GM21360 (cell line): ENCODE data around the gene SMG6.

ENCODE experiments used
- ATAC-seq: cut with Tn5 transposase; IDR thresholded peaks from one replicate; pipeline ENCODE4 v1.9.1; 2021; ENCODE audit warnings: mild to moderate bottlenecking, moderate library complexity; ENCODE audit not compliant: unreplicated experiment

The SMG6 gene

DNA sequence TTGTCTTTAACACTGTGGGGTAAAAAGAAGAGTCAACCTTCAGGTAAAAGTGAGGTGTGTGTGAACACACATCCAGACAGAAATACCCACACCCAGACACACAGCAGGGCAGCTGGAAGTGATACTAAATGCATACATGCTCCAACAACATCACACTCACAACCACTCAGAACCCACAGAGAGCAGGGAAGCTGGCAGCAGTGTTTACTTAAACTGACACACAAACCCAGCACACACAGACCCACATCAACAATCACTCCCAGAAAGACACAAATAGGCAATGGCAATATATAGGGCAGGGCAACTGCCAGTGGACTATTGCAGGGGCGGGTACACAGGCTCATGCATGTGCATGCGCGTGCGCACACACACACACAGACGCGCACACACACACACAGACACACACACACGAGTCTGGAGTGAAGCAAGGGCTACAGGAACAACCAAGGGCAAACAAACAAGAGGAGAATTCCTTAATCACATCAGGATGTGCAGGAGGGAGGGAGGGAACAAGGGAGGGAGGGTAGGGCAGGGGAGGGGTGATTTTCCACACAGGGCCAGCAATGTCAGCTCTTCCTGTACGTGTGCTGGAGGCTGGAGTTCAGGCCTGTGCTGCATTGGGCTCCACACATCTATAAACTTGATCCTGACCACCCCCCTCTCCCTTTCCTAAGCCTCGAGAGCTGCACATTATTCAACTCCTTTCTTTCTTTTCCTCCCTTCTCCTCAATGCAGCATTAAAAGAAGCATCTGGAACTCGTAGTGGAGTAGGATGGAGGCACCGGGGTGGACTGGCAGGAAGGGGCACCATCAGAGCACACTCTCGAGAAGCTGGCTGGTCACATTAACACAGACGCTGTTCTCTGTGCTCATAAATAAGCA is 218.6 kb downstream of the SMG6 start:
- ATAC-seq: no peak

- no peak for ATAC-seq
These were observed 219.4 kb downstream of the SMG6 start for GRCh38 chr17:2084036-2084765.

GRCh38 chr17:2083613-2084035 is 220.0 kb downstream of the SMG6 start:
- no peak for ATAC-seq

DNA sequence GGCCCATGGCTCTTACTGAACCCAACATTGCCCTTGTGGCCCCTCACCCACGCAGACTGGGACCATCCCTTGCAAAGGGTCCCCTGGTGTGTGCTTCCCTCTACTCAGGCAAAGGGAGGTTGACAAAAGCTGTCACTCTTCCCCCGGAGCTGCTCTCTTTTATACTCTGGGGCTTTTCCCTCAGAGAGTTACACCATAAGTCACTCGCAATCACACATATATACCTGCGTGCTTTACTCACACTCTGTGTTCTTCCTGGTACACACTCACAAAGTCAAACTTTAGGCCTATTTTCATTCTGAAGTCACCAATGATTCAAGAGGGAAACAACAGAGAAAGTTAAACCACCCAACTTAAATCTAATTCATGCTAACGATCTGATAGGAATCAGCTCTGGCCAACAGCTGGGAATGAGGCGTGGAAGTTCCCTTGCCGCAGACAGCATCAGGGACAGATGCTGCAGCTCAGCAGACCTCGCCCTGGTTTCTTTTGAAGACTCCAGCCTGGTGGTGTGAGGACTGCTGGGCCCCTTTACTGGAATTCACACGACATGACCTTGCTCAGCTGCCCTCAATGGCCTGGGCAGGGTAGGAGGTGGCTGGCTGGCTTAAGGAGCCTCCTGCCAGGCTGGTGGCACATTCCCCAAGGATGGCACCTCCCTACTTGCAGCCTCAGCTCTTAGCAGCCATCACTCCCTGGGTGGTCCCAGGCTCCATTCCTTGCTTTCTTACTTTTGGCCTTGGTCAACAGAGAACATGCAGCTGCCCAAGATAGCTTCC is 221.4 kb downstream of the SMG6 start:
- ATAC-seq: no peak

DNA sequence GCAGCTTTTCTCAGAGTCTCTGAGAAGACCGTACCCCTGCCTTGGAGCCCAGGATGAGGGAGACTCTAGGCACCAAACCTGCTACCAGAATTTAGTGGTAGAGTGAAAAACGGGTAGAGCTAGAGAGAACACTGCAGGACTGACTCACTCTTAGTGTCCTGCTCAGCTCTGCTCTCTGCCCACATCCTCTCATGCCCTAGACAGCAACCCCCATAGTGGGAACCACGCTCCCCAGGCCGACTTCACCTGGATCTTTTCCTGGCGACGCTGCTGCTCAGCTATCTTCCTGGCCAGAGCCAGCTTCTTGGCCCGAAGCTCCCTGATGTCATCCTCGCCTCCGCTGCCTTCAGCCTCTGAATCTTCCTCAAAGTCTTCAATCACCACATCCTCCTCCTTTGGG is 222.0 kb downstream of the SMG6 start:
- ATAC-seq: no peak

DNA sequence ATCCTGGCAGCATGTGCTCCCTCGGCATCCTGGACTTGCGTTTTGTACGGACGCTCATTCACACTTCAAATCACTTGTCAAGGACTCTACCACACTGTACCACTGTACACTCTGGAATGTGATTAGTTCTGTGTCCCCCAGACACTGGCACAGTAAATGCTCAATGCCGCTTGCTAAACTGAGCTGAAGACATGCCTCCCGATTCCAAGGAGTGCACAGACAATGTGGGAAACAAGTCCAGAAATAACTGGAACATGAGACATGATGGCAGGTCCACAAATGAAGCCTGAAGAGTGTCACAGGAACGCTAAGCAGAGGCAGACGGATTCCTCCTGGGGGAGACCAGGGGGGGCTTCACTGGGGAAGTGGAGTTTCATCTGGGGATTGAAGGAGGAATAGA is 226.5 kb downstream of the SMG6 start:
- ATAC-seq: no peak

DNA sequence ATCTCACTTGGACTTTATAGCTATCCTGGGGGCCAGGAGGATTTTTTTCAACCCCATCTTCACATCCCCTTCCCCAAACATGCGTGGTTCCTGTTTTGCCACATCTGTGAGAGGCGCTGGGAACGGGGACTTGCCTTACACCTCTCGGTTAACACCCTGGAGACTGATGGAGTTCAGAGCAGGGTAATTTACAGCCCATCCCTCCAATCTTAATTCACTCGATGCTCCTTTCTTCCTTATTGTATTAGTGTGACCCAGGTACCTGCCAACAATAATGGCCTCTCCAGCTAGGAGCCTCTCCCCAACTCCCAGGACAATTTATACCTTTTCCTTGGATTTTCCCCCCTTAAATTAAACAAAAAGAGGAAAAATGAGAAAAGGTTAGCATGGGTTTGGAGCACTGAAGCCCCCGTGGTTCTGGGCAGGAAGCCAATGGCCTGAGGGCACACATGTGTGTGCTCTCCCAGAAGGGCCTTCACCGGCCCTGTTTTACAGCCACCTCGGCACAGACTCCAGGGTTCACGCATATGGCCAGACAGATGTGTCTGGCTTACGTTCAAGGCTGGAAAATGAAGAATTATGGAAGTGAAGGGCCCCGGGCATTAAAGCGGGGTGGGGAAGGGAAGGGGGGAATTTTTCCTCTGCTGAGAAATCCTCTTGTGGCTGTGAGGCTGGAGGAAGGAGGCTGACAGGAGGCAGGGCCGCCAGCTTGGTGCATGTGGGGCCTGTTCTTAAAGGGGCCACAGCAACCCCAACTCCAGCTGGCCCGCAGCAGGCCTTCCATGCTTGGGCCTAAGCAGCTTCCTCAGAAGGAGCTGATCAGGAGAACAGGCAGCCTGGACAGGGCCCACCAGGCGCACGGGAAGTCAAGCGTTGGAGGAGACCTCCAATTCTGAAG is 227.2 kb downstream of the SMG6 start:
- no peak for ATAC-seq

- ATAC-seq: no peak
These were observed 228.1 kb downstream of the SMG6 start for GRCh38 chr17:2075336-2076086.

DNA sequence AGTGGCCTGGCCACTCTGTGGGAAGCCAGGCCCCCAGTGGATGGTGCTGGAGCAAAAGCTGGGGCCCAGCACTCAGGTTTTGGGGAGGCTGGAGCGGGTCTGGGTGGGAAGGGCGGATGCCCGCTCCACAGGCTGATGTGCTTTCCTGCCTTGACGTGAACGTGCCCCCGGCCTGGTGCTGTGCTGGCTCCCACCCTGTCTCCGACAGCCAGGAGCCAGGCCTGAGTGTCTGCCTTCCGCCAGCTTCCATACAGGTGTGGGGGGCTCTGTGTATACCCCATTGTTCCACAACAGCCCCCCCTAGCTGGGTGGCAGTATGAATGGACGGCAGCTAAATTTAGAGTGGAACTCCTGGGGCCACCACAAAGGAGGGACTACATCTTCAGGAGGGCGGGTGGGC is 228.7 kb downstream of the SMG6 start:
- ATAC-seq: no peak

DNA sequence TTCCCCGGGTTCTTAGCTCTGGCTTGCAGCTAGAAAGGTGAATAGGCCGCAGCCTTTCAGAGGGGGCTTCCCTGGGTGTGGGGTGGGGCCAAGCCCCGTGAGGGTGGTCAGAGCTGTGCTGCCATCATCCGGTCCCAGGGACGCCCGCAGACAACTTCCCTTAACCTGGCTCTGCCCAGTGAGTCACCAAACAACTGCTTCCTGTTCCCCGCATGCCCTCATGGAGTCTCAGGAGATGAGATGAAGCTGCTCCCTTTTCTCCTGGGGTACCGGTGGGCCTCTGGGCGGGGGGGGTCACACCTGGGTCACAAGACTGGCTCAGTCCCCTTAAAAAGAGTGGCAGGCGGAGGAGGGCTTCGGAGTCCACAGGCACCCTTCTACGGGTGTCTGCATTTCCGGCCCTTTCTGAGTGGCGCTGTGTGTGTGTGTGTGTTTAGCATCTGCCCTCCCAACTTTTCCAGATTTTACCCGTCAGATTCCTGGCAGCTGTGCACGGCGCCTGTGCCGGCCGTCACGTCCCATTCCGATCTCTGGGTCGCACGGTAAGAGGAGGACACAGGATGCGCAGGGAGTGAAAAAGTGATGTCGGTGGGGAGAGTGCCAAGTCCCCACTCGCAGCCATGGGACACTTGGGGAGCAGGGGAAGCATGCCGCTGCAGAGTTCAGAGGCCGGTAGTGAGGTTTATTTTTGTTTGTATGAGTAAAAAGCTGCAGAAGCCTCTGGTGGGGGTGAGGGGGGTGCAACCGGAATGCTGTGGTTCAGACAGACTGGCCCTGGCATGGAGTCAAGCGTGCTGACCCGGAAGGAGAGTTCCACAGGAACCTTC is 231.9 kb downstream of the SMG6 start:
- ATAC-seq: no peak

DNA sequence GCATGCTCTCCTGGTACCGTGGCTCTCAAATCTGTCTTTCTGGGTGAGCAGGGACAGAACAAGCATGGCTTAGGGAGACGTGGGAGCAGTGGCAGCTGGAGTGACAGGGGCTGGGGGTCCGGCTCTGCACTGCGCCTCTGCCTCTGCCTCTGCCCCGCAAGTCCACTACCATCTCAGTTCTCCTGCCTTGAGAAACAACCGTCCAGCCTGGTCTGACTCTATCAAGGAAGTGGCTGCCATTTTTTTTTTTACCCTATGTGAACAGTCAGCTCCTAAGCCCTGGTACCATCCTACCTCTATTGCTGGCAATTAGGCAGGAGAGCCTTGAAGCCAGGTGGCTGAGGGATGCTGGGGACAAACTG is 232.6 kb downstream of the SMG6 start:
- no peak for ATAC-seq

DNA sequence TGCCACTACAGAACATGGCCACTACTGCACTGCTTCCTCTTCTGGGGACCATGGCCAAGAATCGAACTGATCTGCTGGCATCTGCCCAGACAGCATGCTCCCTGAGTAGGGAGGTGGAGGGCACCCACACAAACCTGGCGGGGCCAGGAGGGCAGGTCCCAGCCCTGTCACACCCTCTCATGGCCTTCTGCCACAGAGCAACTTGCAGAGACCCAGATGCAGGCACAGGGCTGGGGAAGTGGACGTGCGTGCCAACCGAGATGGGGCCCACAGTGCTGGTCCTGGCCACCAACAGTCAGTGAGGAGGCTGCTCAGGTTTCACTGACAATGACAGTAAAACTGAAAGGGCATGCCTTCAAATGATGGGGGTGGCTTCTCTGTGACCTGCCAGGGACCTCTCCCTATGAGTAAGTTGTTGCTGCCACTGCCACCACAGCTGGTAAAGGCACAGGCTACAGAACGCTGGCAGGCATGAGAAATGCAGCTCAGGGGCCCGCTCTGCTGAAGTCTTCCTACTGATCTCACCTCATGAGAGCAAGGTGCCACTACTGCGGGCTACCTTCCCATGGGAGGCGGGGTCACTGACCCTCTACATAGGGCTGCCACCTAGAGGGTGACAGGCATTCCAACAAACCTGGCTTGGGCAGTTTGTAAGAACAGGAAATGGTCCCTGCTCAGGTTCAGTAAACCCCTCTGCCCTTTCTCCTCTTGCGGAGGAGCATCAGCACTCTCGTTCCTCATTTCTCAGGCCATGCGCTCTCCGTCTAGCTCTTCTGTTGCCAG is 233.2 kb downstream of the SMG6 start:
- ATAC-seq: peak; percentile 70

DNA sequence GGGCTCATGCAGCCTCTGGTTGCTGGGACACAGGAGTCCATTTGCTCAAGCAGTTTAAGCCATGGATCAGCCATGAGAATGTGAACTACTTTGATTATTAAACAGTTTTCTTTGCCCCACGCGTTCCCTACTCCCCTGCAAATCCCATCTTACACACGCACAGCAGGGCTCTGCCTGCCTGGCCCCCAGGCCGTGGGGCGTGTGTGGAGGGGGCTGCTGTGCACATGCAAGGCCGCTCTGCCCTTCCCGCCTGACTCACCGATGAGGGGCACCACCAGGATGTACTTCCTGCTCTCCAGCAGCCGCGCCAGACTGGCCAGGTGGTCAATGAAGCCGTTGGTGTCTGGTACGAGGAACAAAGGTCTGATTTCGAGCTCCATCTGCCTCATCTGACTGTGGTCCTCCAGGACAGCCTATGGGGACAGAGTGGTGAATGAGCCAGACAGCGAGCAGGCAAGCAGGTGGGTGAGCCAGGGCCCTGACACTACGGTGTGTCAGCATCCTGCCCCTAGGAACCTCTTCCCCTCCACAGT is 235.0 kb downstream of the SMG6 start:
- no peak for ATAC-seq

GRCh38 chr17:2068031-2068518 is 235.5 kb downstream of the SMG6 start:
- no peak for ATAC-seq

- ATAC-seq: no peak
These were observed 236.0 kb downstream of the SMG6 start for GRCh38 chr17:2067608-2068024.

DNA sequence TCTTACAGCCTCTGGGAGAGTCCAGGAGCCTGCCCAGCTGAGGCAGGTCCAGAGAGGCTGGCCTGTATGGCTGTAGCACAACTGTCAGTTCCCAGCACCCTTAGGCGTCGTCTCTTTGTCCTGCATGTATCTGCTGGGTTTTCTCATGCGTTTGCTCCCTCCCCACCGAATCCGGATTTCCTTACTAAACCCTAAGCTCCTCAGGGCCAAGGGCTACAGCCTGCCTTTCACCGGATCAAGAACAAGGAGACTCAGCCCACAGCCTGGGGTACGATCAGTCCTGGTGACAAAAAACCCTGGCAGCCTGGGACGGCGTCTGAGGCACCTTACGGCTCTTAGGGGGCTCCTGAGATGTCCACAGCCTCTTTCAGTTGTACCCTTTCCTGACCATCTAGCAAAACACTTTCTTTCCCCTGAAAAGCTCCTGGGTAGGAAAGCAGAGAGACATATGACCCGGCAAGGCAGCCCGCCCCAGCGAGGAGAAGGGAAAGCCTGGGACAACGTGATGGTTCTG is 236.5 kb downstream of the SMG6 start:
- no peak for ATAC-seq

DNA sequence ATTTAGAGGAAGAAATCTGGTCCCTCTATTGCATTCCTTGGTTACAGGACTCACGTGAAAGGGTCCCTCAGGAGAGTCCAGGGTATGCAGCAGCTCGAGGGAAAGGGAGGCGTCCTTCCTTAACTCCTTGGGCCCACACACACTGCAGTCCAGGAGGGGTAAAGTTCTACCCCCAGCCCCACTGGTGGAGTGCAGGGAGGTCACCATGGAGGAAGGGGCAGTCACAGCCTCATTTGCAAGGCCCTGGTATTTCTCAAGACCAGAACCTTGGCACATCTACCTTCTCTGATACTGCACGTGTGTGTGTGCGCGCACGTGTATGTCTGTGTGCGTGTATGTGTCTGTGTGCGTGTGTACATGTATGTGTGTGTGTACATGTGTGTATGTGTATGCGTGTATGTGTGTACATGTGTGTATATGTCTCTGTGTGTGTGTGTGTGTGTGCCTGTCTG is 237.6 kb downstream of the SMG6 start:
- ATAC-seq: no peak
